HG03575 (cell line): ENCODE data around the gene BDKRB1.

Experiments
- ATAC-seq: cut with Tn5 transposase; IDR thresholded peaks from one replicate; pipeline ENCODE4 v1.9.1; 2021; ENCODE audit not compliant: unreplicated experiment, insufficient number of reproducible peaks, low FRiP score; ENCODE audit errors: extremely low read depth

Gene BDKRB1

GRCh38 chr14:96255501-96256366, at the start of gene BDKRB1:
TSS of gene BDKRB1 (plus strand) at chr14:96256210. CDS start at chr14:96263683, 7,473 bp downstream.
- ATAC-seq = no peak

GRCh38 chr14:96206461-96206860, 49.5 kb upstream of the BDKRB1 start:
- no peak for ATAC-seq

DNA sequence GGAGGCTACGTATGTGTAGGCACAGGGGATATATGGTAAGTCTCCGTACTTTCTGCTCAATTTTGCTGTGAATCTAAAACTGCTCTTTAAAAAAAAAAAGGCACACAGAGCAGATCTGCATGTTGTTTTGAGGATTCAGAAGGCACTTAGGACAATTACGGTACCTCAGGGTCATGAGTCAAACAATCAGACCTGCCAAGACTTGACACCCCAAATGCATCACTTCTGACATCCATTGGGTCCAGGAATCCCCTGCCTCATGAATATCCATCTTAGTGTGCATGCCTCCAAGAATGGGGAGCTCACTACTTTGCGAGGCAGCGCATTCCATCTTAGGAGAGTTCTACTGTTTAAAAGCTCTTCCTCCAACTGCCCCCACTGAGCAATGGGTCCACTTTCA, 48.3 kb upstream of the BDKRB1 start:
- ATAC-seq = no peak

- no peak for ATAC-seq
Observed at GRCh38 chr14:96208739-96209138, 47.3 kb upstream of the BDKRB1 start.

DNA sequence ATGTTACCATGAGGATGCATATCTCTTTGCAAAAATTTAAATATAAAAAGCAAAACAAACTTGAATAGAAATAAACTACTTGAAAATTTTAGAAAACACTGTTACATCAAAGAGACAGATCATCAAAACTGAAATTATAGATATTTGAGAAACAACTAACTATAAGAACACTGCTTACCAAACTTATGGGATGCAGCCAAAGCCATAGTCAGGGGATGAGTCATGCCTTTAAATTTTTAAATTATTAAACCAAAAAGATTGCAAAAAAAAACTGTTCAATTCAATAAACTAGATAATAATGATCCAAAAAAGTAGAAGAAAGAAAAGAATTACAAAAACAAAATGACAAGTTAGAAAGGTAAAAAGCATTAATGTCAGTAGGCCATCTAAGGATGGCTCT, 43.9 kb upstream of the BDKRB1 start:
- ATAC-seq = no peak

DNA sequence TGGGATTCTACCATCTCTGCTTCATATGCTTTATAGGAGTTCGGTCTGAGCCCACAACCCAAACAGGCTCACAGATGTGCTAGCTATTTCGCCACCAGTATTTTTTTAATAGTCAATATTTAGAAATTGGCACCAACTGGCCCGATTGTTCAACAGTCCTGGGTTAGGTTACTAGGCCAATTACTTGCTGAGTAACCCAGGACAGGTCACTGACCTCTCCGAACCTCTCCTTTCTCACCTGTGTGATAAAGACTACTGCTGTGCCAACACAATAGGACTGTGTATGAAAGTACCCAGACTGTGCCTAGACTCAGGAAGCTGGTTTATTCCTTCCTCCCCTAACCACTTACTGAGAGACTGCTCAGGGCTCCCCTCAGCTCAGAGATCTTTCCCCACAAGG, 43.1 kb upstream of the BDKRB1 start:
- ATAC-seq = no peak

DNA sequence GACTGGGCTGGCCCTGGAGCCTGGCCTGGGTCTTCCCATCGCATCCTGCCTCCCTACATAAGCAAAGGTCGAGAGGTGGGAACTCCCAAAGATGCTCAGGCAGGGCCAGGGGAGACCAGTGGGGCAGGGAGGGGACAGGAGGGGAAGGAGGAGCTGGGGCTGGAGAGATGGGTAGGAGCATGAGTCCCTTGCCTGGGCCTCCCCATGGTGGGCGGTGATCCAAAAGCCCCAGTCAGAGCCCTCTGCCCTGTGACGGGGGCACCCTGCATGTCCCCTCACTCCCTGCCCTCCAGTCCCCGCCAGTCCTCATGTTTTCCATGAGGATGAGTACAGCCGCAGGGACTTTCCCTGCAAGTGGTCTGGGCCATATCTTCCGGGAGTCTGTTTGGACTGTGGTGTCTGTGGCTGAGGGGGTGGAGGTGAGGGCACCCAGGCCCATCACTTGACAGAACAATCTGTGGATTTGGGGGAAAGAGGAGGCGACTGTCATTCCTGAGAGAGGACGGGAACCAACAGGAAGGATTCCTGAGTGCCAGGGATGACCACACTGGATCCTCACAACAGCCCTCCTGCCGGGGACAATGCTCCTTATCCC, 42.0 kb upstream of the BDKRB1 start:
- no peak for ATAC-seq

- no peak for ATAC-seq
Observed at GRCh38 chr14:96214793-96215192, 41.2 kb upstream of the BDKRB1 start.

GRCh38 chr14:96215452-96216244, 40.4 kb upstream of the BDKRB1 start:
- no peak for ATAC-seq

- ATAC-seq = no peak
Observed at GRCh38 chr14:96216627-96217026, 39.4 kb upstream of the BDKRB1 start.

- no peak for ATAC-seq
Observed at GRCh38 chr14:96217376-96217913, 38.6 kb upstream of the BDKRB1 start.

GRCh38 chr14:96221109-96221650, 34.8 kb upstream of the BDKRB1 start:
- ATAC-seq = no peak

- ATAC-seq = no peak
Observed at GRCh38 chr14:96221841-96222240, 34.2 kb upstream of the BDKRB1 start.

- no peak for ATAC-seq
Observed at GRCh38 chr14:96224480-96225096, 31.4 kb upstream of the BDKRB1 start.

DNA sequence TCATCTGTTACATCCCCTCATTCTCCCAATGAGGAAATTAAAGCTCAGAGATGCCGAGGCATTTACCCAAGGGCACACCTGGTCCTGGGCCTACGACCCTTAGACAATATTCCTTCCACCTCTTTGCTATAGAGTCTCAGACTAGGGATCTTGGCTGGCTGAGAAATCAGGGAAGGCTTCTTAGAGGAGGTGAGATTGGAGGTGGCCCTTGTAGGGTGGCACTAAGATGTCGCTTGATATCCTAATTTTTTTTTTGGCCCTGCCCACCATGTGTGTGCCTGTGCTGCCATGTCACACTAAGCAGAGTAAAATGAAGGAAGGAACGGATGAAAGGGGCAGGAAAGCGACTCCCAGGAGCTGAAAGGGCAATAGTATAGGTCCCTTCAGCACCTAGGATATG, 30.8 kb upstream of the BDKRB1 start:
- ATAC-seq = no peak

DNA sequence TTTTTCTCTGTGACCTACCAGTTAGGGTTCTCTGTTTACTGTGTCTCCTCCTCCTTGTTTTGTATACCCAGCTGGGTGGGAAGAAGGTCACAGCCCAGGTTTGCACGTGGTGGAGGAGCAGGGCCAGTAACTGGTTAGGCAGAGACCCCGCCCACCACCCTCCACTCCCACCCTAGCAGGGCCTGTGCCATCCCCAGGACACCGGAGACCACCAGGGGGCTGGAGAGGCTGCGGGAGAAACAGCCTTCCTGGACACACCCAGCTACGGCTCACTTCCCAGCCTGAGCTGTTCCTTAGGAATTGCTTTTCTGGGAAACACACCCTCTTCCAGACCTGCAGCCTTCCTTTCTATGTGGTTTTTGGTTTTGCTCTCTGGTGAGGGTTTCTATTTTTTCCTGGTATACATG, 30.3 kb upstream of the BDKRB1 start:
- ATAC-seq = no peak

DNA sequence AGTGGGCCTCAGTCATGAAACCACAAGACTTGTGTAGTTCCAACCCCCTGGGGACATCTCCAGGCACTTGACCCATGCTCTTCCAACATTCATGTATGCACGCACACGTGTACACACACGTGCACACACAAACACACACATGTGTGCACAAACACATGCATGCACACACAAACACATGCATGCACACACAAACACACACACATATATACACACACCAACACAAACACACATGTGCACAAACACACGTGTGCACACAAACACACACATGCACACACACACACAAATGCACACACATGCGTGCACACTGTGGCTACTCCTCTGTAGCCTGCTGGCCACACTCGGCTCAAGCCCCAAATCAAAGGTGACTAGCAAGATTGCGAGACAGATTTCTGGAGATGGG, 28.6 kb upstream of the BDKRB1 start:
- ATAC-seq = no peak

- no peak for ATAC-seq
Observed at GRCh38 chr14:96229315-96229714, 26.7 kb upstream of the BDKRB1 start.

DNA sequence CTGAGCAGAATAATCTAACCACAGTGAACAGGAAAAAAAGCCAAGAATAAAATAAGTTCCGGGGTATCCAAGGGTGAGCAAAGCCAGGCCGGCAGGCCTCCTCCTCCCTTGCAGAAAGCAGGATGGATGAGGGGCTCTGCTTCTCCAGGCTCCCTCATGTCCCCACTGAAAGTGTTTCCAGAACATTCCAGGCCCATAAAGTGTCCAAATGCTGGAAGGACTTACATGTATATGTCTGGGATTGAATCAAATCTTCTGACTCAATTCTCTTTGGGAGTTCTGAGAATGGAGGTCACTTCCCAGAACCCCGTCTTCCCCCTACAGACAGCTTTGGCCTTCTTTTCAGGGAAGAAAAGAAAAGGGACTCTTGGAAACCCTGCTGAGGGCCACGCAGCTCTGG, 25.0 kb upstream of the BDKRB1 start:
- no peak for ATAC-seq
